CD14-positive monocyte (primary cell): ENCODE data around the gene FLT1. TPM values are rescaled to one million over a fixed set of nuclear protein-coding genes. Genes with fewer than 3 reads are reported as not detected.

ENCODE experiments used
- DNase-seq, 3 donors: peaks; one replicate each; pipeline ENCODE4 v3.0.0-alpha.2; 2011 to 2022
- H2AFZ ChIP-seq: 2 replicates; pipeline ENCODE4 v1.6.0; 2012; ENCODE audit warnings: mild to moderate bottlenecking, low read depth, low read length, inconsistent platforms; ENCODE audit not compliant: insufficient read depth, poor library complexity, severe bottlenecking
- H3K27ac ChIP-seq, 2 donors: 1 replicate in 1 of 2; 2 replicates in 1 of 2; pipeline ENCODE4 v1.5.1; 2012 to 2013; ENCODE audit warnings: low read length in 2 of 2, control low read depth in 1 of 2, inconsistent platforms in 1 of 2, low read depth in 1 of 2, mild to moderate bottlenecking in 1 of 2
- H3K27me3 ChIP-seq, 2 donors: one replicate each; pipeline versions ENCODE4 v1.6.0 to v1.6.1; 2011 to 2013; ENCODE audit warnings: low read length in 2 of 2; ENCODE audit not compliant: control insufficient read depth in 2 of 2, insufficient read depth in 2 of 2
- H3K36me3 ChIP-seq, 2 donors: replicated peaks in 1 of 2; 1 replicate in 1 of 2; 2 replicates in 1 of 2; pipeline versions ENCODE4 v1.5.1 to v1.6.1; 2012 to 2013; ENCODE audit warnings: low read length in 2 of 2, control low read depth in 1 of 2, inconsistent platforms in 1 of 2, mild to moderate bottlenecking in 1 of 2; ENCODE audit not compliant: insufficient read depth in 2 of 2, control insufficient read depth in 1 of 2
- H3K4me1 ChIP-seq, 2 donors: 1 replicate in 1 of 2; 2 replicates in 1 of 2; pipeline versions ENCODE4 v1.5.1 to v1.6.1; 2012 to 2013; ENCODE audit warnings: low read length in 2 of 2, control low read depth in 1 of 2, inconsistent platforms in 1 of 2, mild to moderate bottlenecking in 1 of 2, moderate library complexity in 1 of 2; ENCODE audit not compliant: insufficient read depth in 2 of 2, control insufficient read depth in 1 of 2
- H3K4me2 ChIP-seq: replicated peaks from 2 replicates; pipeline ENCODE3; 2012; ENCODE audit warnings: low read length, moderate library complexity, mild to moderate bottlenecking; ENCODE audit not compliant: poor library complexity, severe bottlenecking; ENCODE audit errors: extremely low read depth
- H3K4me3 ChIP-seq, 3 experiments: fragments of 200-600 bp in 1 of 3; sonication (generic) in 1 of 3; replicated peaks in 1 of 3; 1 replicate in 2 of 3; 2 replicates in 1 of 3; pipeline ENCODE4 v1.5.1; 2011 to 2013; ENCODE audit warnings: low read length in 3 of 3, mild to moderate bottlenecking in 3 of 3, control low read depth in 2 of 3, low read depth in 2 of 3, inconsistent platforms in 1 of 3, moderate library complexity in 1 of 3
- H3K79me2 ChIP-seq: 2 replicates; pipeline ENCODE4 v1.6.0; 2012; ENCODE audit warnings: mild to moderate bottlenecking, control low read depth, inconsistent platforms, low read length, moderate library complexity; ENCODE audit not compliant: insufficient read depth
- H3K9ac ChIP-seq: 2 replicates; pipeline ENCODE4 v1.6.0; 2017; ENCODE audit warnings: low read length, mild to moderate bottlenecking; ENCODE audit not compliant: insufficient read depth, poor library complexity, severe bottlenecking
- H3K9me3 ChIP-seq, 2 donors: replicated peaks in 1 of 2; 1 replicate in 1 of 2; 2 replicates in 1 of 2; pipeline versions ENCODE4 v1.5.1 to v1.6.1; 2012 to 2013; ENCODE audit warnings: low read length in 2 of 2, control low read depth in 1 of 2; ENCODE audit not compliant: control insufficient read depth in 1 of 2, insufficient read depth in 1 of 2
- H4K20me1 ChIP-seq: 2 replicates; pipeline ENCODE4 v1.6.0; 2012; ENCODE audit warnings: mild to moderate bottlenecking, low read length, control low read depth, moderate library complexity; ENCODE audit not compliant: insufficient read depth
- H3K27ac Mint-ChIP-seq, 7 donors: one replicate each; pipeline ENCODE4 v1.8.0; 2020; ENCODE audit warnings: mild to moderate bottlenecking in 7 of 7, mixed read lengths in 7 of 7, moderate library complexity in 6 of 7, inconsistent platforms in 2 of 7
- H3K27me3 Mint-ChIP-seq, 3 donors: one replicate each; pipeline ENCODE4 v1.8.0; 2021 to 2022; ENCODE audit warnings: low read depth in 3 of 3, mild to moderate bottlenecking in 3 of 3, mixed read lengths in 3 of 3, moderate library complexity in 3 of 3, inconsistent platforms in 1 of 3
- H3K36me3 Mint-ChIP-seq, 2 donors: one replicate each; pipeline ENCODE4 v1.8.0; 2020; ENCODE audit warnings: mixed read lengths in 2 of 2, inconsistent platforms in 1 of 2, mild to moderate bottlenecking in 1 of 2
- H3K4me1 Mint-ChIP-seq: one replicate; pipeline ENCODE4 v1.8.0; 2020; ENCODE audit warnings: mild to moderate bottlenecking, mixed read lengths
- H3K4me3 Mint-ChIP-seq, 2 donors: one replicate each; pipeline ENCODE4 v1.8.0; 2020; ENCODE audit warnings: mild to moderate bottlenecking in 2 of 2, mixed read lengths in 2 of 2, moderate library complexity in 1 of 2
- H3K9me3 Mint-ChIP-seq, 7 donors: one replicate each; pipeline ENCODE4 v1.8.0; 2020 to 2022; ENCODE audit warnings: mixed read lengths in 7 of 7, mild to moderate bottlenecking in 6 of 7, moderate library complexity in 6 of 7, inconsistent platforms in 2 of 7
- WGBS: methylation state at CpG from one replicate; pipeline ENCODE4 v1.1.5; 2013; ENCODE audit warnings: missing lambda C conversion rate; ENCODE audit not compliant: insufficient coverage; 5-methylcytosine and 5-hydroxymethylcytosine counted together
- intact Hi-C, 2 donors: fragments of 100-400 bp; cut with micrococcal nuclease; formaldehyde crosslinking; loops; one replicate each; pipeline versions ENCODE4 v1.15.0 to v1.15.1; 2023
- polyA plus RNA-seq, 3 donors: library from polyadenylated mRNA; depleted of rRNA in 1 of 3; unstranded in 2 of 3; stranded (reverse) in 1 of 3; fragments of 300-500 nt in 2 of 3; fragments of >200 nt in 1 of 3; fragmentation: Illumina TruSeq in 2 of 3; gene quantifications; 1 replicate in 2 of 3; 2 replicates in 1 of 3; pipeline ENCODE4 v1.2.3, GENCODE V29; 2012 to 2021
- TF ChIP-seq, protein P1 (sequence below): fragments of 200-600 bp; IDR thresholded peaks from one replicate; pipeline ENCODE4 v1.8.0; 2022; ENCODE audit warnings: antibody characterized with exemption, mild to moderate bottlenecking

The FLT1 gene
- polyA plus RNA-seq, 3 donors, result 0.28 TPM; not detected in 2

DNA sequence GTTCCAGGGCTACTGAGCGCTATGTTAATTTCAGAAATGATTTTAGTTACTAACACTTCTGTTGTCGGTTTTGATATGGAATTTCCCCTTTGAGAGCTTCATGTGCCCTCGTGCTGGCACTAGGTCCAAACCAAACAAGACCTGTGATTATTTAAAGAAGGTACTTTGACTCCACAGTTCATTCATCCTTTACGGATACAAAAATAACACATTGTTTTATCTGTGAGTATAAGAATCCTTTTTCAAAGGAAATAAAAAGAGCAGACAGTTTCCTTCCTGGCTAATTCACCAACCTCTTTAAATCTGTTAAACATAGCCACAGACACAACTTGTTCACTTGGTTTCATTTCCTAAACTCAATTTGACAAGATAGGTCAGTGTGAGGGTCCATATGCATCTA lies 141.2 kb downstream of the FLT1 start:
- no peak overlapping the region for H3K4me3 ChIP-seq
- no peaks in the 10 kb centered on the region for H3K36me3 ChIP-seq
- intact Hi-C loops, result no loop called here
- no peak overlapping the region for H3K4me2 ChIP-seq
- DNase-seq, result no peak
- no peak overlapping the region for H2AFZ ChIP-seq
- Mint-ChIP-seq H3K9me3 (peaks cover 0 to 5% (median 0%) of the 10 kb centered on the region in 7 donors), H3K4me3 (no peak overlapping the region), H3K36me3 (peaks cover 0 to 1% of the 10 kb centered on the region in 2 donors), H3K27me3 (peaks cover 52 to 80% (median 75%) of the 10 kb centered on the region in 3 donors), H3K27ac (no peak overlapping the region), H3K4me1 (peaks cover 32% of the 10 kb centered on the region)
- no peaks in the 10 kb centered on the region for H4K20me1 ChIP-seq
- H3K27ac ChIP-seq, result no peak overlapping the region
- WGBS, result no CpG with 5 or more reads among the region's 4 CpGs
- no peaks in the 10 kb centered on the region for H3K9me3 ChIP-seq
- TF ChIP-seq, protein P1, sequence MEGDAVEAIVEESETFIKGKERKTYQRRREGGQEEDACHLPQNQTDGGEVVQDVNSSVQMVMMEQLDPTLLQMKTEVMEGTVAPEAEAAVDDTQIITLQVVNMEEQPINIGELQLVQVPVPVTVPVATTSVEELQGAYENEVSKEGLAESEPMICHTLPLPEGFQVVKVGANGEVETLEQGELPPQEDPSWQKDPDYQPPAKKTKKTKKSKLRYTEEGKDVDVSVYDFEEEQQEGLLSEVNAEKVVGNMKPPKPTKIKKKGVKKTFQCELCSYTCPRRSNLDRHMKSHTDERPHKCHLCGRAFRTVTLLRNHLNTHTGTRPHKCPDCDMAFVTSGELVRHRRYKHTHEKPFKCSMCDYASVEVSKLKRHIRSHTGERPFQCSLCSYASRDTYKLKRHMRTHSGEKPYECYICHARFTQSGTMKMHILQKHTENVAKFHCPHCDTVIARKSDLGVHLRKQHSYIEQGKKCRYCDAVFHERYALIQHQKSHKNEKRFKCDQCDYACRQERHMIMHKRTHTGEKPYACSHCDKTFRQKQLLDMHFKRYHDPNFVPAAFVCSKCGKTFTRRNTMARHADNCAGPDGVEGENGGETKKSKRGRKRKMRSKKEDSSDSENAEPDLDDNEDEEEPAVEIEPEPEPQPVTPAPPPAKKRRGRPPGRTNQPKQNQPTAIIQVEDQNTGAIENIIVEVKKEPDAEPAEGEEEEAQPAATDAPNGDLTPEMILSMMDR, result no peak
- H3K4me1 ChIP-seq, result peaks cover 27 to 31% of the 10 kb centered on the region in 2 donors
- no peaks in the 10 kb centered on the region for H3K79me2 ChIP-seq
- H3K9ac ChIP-seq, result no peak overlapping the region
- H3K27me3 ChIP-seq, result peaks cover 56 to 72% of the 10 kb centered on the region in 2 donors

DNA sequence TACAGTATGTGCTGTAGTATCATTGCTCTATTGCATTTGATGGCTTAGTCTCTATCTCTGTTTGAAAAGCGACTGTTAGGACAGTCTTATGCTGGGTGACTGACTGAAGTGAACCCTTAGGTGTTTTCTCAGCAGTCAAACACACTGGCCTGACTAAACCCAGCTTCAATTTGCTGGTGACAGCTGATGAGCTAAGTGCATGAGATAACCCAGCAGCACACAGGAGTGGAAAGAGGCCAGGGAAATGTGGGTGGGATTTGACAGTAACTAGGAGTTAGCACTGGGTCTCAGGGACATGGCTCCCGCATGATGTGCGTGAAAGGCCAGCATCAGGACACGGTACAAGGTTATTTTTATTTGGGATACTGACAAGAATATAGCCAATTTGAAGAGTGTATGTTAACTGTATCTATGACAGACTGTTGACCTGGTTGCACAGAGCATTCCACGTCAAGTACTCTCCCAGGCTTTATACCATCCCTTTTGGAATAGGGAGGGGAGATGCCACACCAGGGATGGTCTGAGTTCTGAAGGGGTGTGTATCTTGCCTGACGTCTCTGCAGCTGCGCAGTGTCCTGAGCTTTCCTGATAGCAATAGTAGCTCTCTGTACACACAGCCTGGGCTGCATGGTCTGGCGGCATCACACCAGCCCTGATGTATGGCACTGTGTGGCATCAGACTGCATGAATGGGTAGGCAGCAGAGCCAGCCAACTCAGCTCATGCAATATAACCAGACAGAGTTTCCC lies 144.8 kb downstream of the FLT1 start:
- Histone ChIP-seq H2AFZ (no peak overlapping the region), H3K4me2 (no peak overlapping the region), H3K27me3 (peaks cover 82 to 96% of the 10 kb centered on the region in 2 donors), H3K27ac (no peak overlapping the region), H4K20me1 (no peaks in the 10 kb centered on the region), H3K4me3 (no peak overlapping the region), H3K9ac (no peak overlapping the region), H3K79me2 (no peaks in the 10 kb centered on the region), H3K4me1 (no peaks in the 10 kb centered on the region), H3K9me3 (no peaks in the 10 kb centered on the region), H3K36me3 (no peaks in the 10 kb centered on the region)
- H3K4me3 Mint-ChIP-seq, result peak overlapping the region in 1 of 2 donors; percentile 52
- peaks cover 70 to 94% (median 86%) of the 10 kb centered on the region in 3 donors for H3K27me3 Mint-ChIP-seq
- TF ChIP-seq, protein P1, result no peak
- H3K4me1 Mint-ChIP-seq, result peaks cover 7% of the 10 kb centered on the region
- H3K9me3 Mint-ChIP-seq, result peaks cover 0 to 4% (median 0%) of the 10 kb centered on the region in 7 donors
- intact Hi-C loops, result no loop called here
- no peak overlapping the region for H3K27ac Mint-ChIP-seq
- 85% methylated on average over 5 of the region's 8 CpGs for WGBS
- no peaks in the 10 kb centered on the region for H3K36me3 Mint-ChIP-seq
- no peak for DNase-seq
